ENCODE measurements around the gene MAD2L1BP.

- no peak for TF ChIP-seq CTCF (IDR thresholded peaks at IDR 0.05; ENCODE audit: extremely low read depth in 1 of 2, insufficient read depth in 1 of 2, low read depth in 1 of 2, low read length in 2 of 2)
- no peak for TF ChIP-seq POLR2A (IDR thresholded peaks at IDR 0.05; ENCODE audit: low read depth, low read length)
- no peak for TF ChIP-seq POLR2AphosphoS5 (IDR thresholded peaks at IDR 0.05; ENCODE audit: insufficient read depth, low read depth, low read length)
- TF ChIP-seq GATA2 (IDR thresholded peaks at IDR 0.05; ENCODE audit: insufficient read depth, insufficient read length, low read depth, low read length), result no peak
- no peak for TF ChIP-seq EZH2 (IDR thresholded peaks at IDR 0.05; ENCODE audit: borderline replicate concordance, low read depth, low read length, severe bottlenecking)
- no peak for TF ChIP-seq MYC (IDR thresholded peaks at IDR 0.05; ENCODE audit: low read depth, low read length)
Measured at GRCh38 chr6:43677759-43678158, 42.1 kb downstream of the MAD2L1BP start.
